ENCODE data around the gene VPS13C. TPM values are rescaled to one million over a fixed set of nuclear protein-coding genes. Genes with fewer than 3 reads are reported as not detected.

VPS13C gene
- total RNA-seq, 1 experiment from 2014 or later = 47.1 TPM

- no peak for DNase-seq (ENCODE audit: low spot score)
Observed at GRCh38 chr15:61816856-61817255, 243.4 kb downstream of the VPS13C start.

- no peak for DNase-seq (ENCODE audit: low spot score)
Observed at GRCh38 chr15:61815356-61816083, 244.7 kb downstream of the VPS13C start.

- DNase-seq (ENCODE audit: low spot score) = no peak
Observed at GRCh38 chr15:61812476-61812875, 247.8 kb downstream of the VPS13C start.

DNA sequence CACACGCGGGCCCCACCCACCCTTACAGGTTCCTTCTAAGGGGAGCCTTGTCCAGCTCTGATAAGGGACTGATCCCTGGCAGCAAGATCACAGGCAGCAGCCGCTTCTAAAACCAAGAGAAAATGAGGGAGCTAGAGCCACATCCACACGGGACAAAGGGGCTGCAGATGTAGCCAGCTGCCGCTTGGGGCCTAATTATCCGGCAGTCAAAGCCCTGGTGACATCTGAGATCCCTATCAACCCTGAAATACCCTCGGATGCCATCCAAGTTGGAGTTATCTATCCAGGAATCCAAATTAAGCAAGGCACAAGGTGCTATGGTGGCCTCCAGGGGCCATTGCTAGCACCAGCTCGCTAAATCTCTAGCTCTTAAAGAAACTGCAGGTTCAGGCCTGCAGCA lies 248.3 kb downstream of the VPS13C start:
- no peak for DNase-seq (ENCODE audit: low spot score)

DNA sequence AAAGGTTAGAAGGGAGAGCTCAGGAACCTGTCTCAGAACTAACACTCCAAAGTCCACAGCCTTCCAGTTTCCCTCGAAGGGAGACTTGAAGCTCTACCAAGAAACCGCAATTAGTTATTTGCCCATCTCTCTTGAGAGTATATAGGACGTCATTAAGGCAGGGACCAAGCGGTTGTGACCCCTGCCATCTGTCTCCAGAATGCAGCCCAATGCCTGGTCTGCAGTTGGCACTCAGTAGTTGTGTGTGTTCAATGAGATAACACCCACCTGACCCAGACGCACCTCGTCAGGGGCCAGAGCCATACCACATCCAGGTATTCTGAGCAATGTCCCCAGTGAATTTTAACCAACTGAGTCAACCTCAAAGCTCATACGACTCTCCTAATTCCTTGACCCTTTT lies 251.0 kb downstream of the VPS13C start:
- DNase-seq (ENCODE audit: low spot score) = no peak

- DNase-seq (ENCODE audit: low spot score) = no peak
Observed at GRCh38 chr15:61807281-61807929, 252.8 kb downstream of the VPS13C start.

Other genes with a start within 250 kb of the VPS13C start
- 0.26 TPM in 1 of 2 replicates, not detected in the other for gene C2CD4A, start 6.5 kb upstream of the VPS13C start, total RNA-seq (2014; rRNA removed; shearing (Covaris generic))
- not detected in 2 replicates for gene C2CD4B, start 104.8 kb upstream of the VPS13C start, total RNA-seq (2014; rRNA removed; shearing (Covaris generic))